HG02884 (cell line): Measurements from ENCODE around the gene SIGLEC15.
"Not testable (repeated sequence)": the region's sequence is repeated elsewhere in the genome, so short reads cannot be mapped to it uniquely, and the experiment has no call there.

ENCODE experiments used
- ATAC-seq: cut with Tn5 transposase; IDR thresholded peaks from one replicate; pipeline ENCODE4 v1.9.1; 2021; ENCODE audit warnings: mild to moderate bottlenecking, moderate library complexity; ENCODE audit not compliant: unreplicated experiment

SIGLEC15 gene, protein sequence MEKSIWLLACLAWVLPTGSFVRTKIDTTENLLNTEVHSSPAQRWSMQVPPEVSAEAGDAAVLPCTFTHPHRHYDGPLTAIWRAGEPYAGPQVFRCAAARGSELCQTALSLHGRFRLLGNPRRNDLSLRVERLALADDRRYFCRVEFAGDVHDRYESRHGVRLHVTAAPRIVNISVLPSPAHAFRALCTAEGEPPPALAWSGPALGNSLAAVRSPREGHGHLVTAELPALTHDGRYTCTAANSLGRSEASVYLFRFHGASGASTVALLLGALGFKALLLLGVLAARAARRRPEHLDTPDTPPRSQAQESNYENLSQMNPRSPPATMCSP

GRCh38 chr18:45825258-45826044 is at the start of gene SIGLEC15:
TSS of gene SIGLEC15 (plus strand) at chr18:45825675. CDS start at chr18:45825729, 54 bp downstream.
- no peak for ATAC-seq

GRCh38 chr18:45775743-45776142 is 49.7 kb upstream of the SIGLEC15 start:
- no peak for ATAC-seq

GRCh38 chr18:45777393-45777792 is 48.1 kb upstream of the SIGLEC15 start:
- ATAC-seq = no peak

- no peak for ATAC-seq
Measured at GRCh38 chr18:45780568-45780967, 44.9 kb upstream of the SIGLEC15 start.

DNA sequence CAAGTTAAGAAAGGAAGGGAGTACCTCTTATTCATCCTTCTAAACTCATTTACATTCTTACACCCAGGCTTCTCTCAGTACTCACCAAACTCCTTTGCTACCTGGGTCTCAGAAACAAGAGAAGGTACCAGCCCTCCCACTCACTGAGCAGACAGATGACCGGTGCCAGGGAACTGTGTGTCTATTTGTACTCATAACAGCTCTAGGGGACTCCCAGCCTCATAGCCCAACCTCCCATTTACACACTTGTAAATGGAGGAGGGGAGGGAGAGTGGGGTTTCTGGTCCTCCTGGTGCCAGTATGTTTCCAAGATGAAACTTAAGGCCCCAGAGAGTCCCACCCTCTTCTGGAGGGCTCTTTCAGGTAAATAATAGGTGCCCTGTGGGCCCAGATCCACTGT is 42.8 kb upstream of the SIGLEC15 start:
- no peak for ATAC-seq

GRCh38 chr18:45783097-45784075 is 42.1 kb upstream of the SIGLEC15 start:
- ATAC-seq = no peak

DNA sequence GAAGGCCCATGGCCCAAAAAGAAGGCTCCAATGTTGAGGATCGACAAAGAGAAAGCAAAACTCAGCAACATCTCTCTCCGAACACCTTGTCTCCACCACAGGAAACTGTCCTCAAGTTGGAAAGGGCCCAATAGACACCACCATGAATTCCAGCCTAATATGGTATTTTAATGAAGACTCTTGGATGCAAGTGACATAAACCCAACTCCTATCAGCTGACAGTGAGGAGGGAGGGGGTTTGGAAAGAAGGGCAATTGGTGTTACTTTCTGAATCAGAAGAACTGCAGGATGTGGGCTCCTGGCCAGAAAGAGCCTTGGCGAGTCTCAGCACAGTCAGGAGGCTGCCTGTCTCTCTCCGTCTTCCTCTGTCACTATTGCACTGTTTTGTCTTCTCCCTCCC is 40.3 kb upstream of the SIGLEC15 start:
- no peak for ATAC-seq

DNA sequence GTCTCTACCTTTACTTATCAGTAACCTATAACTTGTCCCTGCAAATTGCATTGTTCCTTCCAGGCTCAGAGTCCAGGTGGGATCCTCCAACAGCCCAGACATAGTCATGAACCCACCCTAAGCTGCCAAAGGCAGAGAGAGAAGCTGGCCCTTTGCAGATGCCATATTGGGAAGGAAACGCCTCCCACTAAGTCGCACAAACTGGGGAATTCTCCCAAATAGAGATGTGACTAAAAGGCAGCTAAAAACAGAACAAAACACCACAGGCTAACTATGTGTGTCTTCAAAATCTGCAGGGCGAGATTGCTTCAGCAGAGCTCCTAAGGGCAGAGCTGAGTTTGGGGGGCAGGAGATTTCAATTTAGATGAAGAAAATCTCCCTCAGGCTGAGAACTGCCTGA is 38.5 kb upstream of the SIGLEC15 start:
- ATAC-seq = no peak

GRCh38 chr18:45787346-45787745 is 38.1 kb upstream of the SIGLEC15 start:
- ATAC-seq = no peak

- ATAC-seq = no peak
Measured at GRCh38 chr18:45788861-45789260, 36.6 kb upstream of the SIGLEC15 start.

DNA sequence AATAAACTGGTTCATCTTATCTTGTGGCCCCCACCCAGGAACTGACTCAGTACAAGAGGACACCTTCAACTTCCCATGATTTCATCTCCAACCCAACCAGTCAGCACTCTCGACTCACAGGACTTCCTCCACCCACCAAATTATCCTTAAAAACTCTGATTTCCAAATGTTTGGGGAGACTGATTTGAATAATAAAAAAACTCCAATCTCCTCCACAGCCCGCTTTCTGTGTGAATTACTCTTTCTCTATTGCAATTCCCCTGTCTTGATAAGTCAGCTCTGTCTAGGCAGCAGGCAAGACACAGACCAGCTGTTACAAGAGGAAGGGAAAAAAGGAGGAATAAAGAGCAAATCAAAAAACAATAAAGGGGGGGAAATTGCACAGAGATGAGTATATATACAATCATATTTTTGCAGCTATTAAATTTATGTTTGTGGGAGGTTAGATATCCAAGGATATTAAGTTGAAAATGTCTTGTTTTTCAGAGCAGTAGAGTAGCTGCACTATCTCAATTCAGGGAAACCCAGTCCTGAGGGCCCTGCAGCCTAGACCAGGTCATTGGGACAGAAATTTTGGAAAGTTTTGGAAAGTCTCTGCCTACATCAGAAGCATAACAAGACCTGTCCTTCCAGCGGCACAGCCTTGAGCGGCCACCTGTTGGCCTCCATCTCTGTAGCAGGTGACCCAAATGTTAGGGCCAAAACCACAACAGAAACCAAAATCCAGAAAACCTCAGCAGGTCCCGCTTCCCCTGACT is 32.8 kb upstream of the SIGLEC15 start:
- no peak for ATAC-seq

- ATAC-seq = no peak
Measured at GRCh38 chr18:45793264-45793965, 32.1 kb upstream of the SIGLEC15 start.

- no peak for ATAC-seq
Measured at GRCh38 chr18:45801416-45802004, 24.0 kb upstream of the SIGLEC15 start.

GRCh38 chr18:45802814-45803492 is 22.5 kb upstream of the SIGLEC15 start:
- ATAC-seq = no peak

GRCh38 chr18:45805551-45805950 is 19.9 kb upstream of the SIGLEC15 start:
- no peak for ATAC-seq

DNA sequence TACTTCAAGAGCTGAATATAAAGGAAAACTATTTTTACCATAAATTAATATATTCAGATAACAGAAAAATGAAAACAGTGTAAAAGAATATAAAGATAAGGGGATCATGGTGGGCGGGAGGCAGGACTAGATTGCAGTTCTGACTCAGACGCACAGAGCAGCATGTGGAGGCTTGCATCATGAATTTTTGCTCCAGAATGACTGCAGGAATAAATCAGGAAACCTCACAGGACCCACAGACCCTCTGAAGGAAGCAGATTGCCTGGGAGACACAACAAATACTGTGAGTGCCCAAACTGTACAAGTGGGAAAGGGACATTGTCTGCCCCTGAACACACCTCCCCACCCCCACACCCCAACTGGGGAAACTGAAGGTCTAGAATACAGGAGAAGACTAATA is 19.2 kb upstream of the SIGLEC15 start:
- ATAC-seq = no peak

DNA sequence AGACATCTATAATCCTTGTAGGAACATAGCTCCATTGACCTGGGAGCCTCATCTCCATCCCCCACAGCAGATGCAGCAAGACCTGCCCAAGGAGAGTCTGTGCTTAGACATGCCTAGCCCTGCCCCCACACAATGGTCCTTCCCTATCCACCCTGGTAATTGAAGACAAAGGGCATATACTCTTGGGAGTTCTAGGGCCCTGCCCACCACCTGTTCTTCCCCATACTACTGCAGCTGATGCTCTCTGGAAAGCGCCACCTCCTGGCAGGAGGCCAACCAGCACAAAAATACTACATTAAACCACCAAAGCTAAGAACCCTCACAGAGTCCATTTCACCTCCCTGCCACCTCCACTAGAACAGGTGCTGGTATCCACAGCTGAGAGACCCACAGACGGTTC is 18.3 kb upstream of the SIGLEC15 start:
- ATAC-seq = not testable (repeated sequence)

DNA sequence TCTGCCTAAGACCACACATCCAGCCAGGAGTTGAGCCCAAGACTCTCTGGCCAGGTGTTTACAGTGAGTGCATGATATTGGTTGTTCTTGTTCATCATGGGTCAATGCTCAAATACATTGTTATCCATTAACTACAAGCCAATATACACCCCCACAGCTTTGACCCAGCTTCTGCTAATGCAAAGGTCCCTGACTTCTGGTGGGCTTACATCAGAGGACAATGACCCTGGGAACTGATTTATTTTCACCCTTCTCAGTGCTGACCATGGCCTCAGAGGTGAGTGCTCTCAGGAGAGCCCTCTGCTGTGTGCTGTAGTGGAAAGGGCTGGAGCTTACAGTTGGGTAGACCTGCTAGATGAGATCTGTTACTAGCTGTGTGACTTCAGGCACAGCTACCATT is 10.7 kb upstream of the SIGLEC15 start:
- not testable (repeated sequence) for ATAC-seq

DNA sequence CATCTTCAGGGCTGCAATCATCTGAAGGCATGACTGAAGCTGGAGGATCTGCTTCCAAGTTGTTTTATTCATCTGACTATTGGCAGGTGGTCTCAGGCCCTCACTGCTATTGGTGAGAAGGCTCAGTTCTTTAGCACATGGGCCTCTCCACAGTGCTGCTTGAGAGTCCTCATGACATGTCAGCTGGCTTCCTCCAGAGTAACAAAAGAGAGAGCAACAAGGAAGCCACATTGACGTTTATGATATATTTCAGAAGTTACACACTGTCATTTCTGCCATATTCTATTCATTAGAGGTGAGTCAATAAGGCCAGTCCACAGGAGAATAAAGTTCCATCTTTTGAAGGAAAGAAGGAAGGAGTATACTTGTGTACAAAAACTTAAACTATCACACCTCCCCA is 7.9 kb upstream of the SIGLEC15 start:
- ATAC-seq = no peak
